Right lobe of liver (tissue), 6 donors: ENCODE data around the gene FBXO10. TPM values are rescaled to one million over a fixed set of nuclear protein-coding genes. Genes with fewer than 3 reads are reported as not detected.

Experiments used
- ATAC-seq, 4 donors: fragments of 200-7000 bp; cut with Tn5 transposase; one replicate each; pipeline ENCODE4 v1.9.1; 2020; ENCODE audit warnings: mild to moderate bottlenecking in 4 of 4, moderate library complexity in 4 of 4
- DNase-seq, 3 donors: peaks; one replicate each; pipeline ENCODE4 v3.0.0-alpha.2; 2020
- H3K27ac ChIP-seq, 3 donors: fragments of 200-600 bp; one replicate each; pipeline ENCODE4 v1.8.0; 2022
- H3K27me3 ChIP-seq, 2 donors: fragments of 200-600 bp; one replicate each; pipeline ENCODE4 v1.8.0; 2022
- H3K36me3 ChIP-seq, 4 donors: fragments of 200-600 bp; sonication (generic) in 1 of 4; one replicate each; pipeline versions ENCODE4 v1.5.1 to v1.8.0; 2017 to 2022; ENCODE audit warnings: control low read depth in 1 of 4
- H3K4me1 ChIP-seq, 4 donors: fragments of 200-600 bp; sonication (generic) in 1 of 4; one replicate each; pipeline versions ENCODE4 v1.5.1 to v1.8.0; 2017 to 2022; ENCODE audit warnings: control low read depth in 1 of 4
- H3K4me3 ChIP-seq, 3 donors: fragments of 200-600 bp; one replicate each; pipeline ENCODE4 v1.8.0; 2022
- H3K9me3 ChIP-seq, 4 donors: fragments of 200-600 bp; sonication (generic) in 1 of 4; one replicate each; pipeline versions ENCODE4 v1.5.1 to v1.8.0; 2017 to 2022; ENCODE audit warnings: control low read depth in 1 of 4
- CTCF ChIP-seq, 4 donors: fragments of 200-600 bp in 3 of 4; fragments of 450-650 bp in 1 of 4; IDR thresholded peaks; one replicate each; pipeline versions ENCODE4 v1.5.1 to v1.8.0; 2016 to 2022; ENCODE audit warnings: antibody characterized with exemption in 4 of 4, mild to moderate bottlenecking in 2 of 4
- POLR2A ChIP-seq: fragments of 450-650 bp; IDR thresholded peaks from one replicate; pipeline ENCODE4 v1.6.1; 2017; ENCODE audit warnings: antibody characterized with exemption, mild to moderate bottlenecking
- WGBS: methylation state at CpG from one replicate; pipeline ENCODE4 v1.1.6; 2018; ENCODE audit warnings: low coverage, low lambda C conversion rate; ENCODE audit not compliant: insufficient coverage; ENCODE audit errors: missing lambda C conversion rate; 5-methylcytosine and 5-hydroxymethylcytosine counted together
- intact Hi-C, 2 donors: fragments of 100-400 bp; cut with DNase I; formaldehyde crosslinking; loops; one replicate each; pipeline versions ENCODE4 v1.11.2 to v1.14.1; 2022
- total RNA-seq, 6 experiments: library from RNA; depleted of rRNA in 2 of 6; stranded (reverse); fragments of >200 nt in 2 of 6; fragmentation: NEBNext Ultra II Directional in 3 of 6; extraction: Animal tissue kit (Norgen Biotek cat#: 25700) in 3 of 6; gene quantifications; one replicate each; pipeline versions ENCODE4 v1.1.0 to v1.2.4, GENCODE V29; 2016 to 2023
- donor health status: DM: no; HTN: yes; CAD: no.
- donor health status: DM: no; HTN: no; CAD: no.
- donor health status: DM: no; HTN: no; CAD: no.
- donor health status: DM: no; HTN: yes; CAD: no.
- donor health status: DM: no; HTN: yes; CAD: no.

The FBXO10 gene
- total RNA-seq, 6 experiments from 2014 or later = 2.5 to 5.9 (median 4.0) TPM

- DNase-seq = peak; percentile 49 to 82 (median 75)
Observed at GRCh38 chr9:37501957-37502596, 74.1 kb downstream of the FBXO10 start.

GRCh38 chr9:37499297-37499696 lies 76.9 kb downstream of the FBXO10 start:
- Histone ChIP-seq H3K27ac (no peak overlapping the region), H3K27me3 (no peaks in the 10 kb centered on the region), H3K36me3 (peaks cover 18 to 89% (median 45%) of the 10 kb centered on the region in 4 donors), H3K4me1 (peaks cover 0 to 30% (median 10%) of the 10 kb centered on the region in 4 donors), H3K9me3 (no peaks in the 10 kb centered on the region), H3K4me3 (no peak overlapping the region)
- intact Hi-C loops = no loop called here
- DNase-seq (no peak), ATAC-seq (no peak)
- 66% methylated on average over 5 of the region's 6 CpGs for WGBS
- TF ChIP-seq POLR2A = no peak
- no peak for TF ChIP-seq CTCF (IDR thresholded peaks at IDR 0.05)

More at GRCh38 chr9:37501957-37502596, 74.1 kb downstream of the FBXO10 start:
- peak; percentile 90 to 95 (median 93) for ATAC-seq
- Histone ChIP-seq H3K27ac (peak overlapping the region in 1 of 3 donors; percentile 42), H3K4me1 (peaks cover 0 to 43% (median 13%) of the 10 kb centered on the region in 4 donors), H3K36me3 (peaks cover 0 to 70% (median 32%) of the 10 kb centered on the region in 4 donors), H3K27me3 (no peaks in the 10 kb centered on the region), H3K9me3 (no peaks in the 10 kb centered on the region), H3K4me3 (no peak overlapping the region)
- TF ChIP-seq CTCF (IDR thresholded peaks at IDR 0.05) = no peak
- peak; percentile 13 for TF ChIP-seq POLR2A
- intact Hi-C loops = no loop called here
- 6% methylated on average over 2 of the region's 2 CpGs for WGBS

- peaks cover 18 to 90% (median 51%) of the 10 kb centered on the region in 4 donors for H3K36me3 ChIP-seq
- no peaks in the 10 kb centered on the region for H3K9me3 ChIP-seq
- H3K4me3 ChIP-seq = no peak overlapping the region
- no peak for TF ChIP-seq POLR2A
- TF ChIP-seq CTCF (IDR thresholded peaks at IDR 0.05) = no peak
- H3K4me1 ChIP-seq = peaks cover 0 to 23% (median 10%) of the 10 kb centered on the region in 4 donors
- ATAC-seq (no peak), DNase-seq (no peak)
- H3K27ac ChIP-seq = no peak overlapping the region
- WGBS = 44% methylated on average over 2 of the region's 3 CpGs
- no peaks in the 10 kb centered on the region for H3K27me3 ChIP-seq
- intact Hi-C loops = no loop called here
Observed at GRCh38 chr9:37498457-37498856, 77.7 kb downstream of the FBXO10 start.

GRCh38 chr9:37497320-37497719 lies 78.9 kb downstream of the FBXO10 start:
- Histone ChIP-seq H3K9me3 (no peaks in the 10 kb centered on the region), H3K27ac (no peak overlapping the region), H3K36me3 (peaks cover 26 to 91% (median 56%) of the 10 kb centered on the region in 4 donors), H3K4me3 (no peak overlapping the region), H3K27me3 (no peaks in the 10 kb centered on the region), H3K4me1 (peaks cover 0 to 16% (median 4%) of the 10 kb centered on the region in 4 donors)
- TF ChIP-seq POLR2A = no peak
- TF ChIP-seq CTCF (IDR thresholded peaks at IDR 0.05) = no peak
- no peak for DNase-seq
- intact Hi-C loops = no loop called here
- peak in 1 of 4 donors; percentile 14 for ATAC-seq
- WGBS = 12% methylated on average over 3 of the region's 3 CpGs
